HFF-Myc (cell line): ENCODE measurements around the gene MANF.
"Not testable (repeated sequence)": the region's sequence is repeated elsewhere in the genome, so short reads cannot be mapped to it uniquely, and the experiment has no call there.

ENCODE experiments used
- DNase-seq: peaks from one replicate; pipeline ENCODE4 v3.0.0-alpha.2; 2011; ENCODE audit warnings: low read depth; ENCODE audit errors: extremely low read depth
- H3K4me3 ChIP-seq: replicated peaks from 2 replicates; pipeline ENCODE4 v1.5.1; 2011; ENCODE audit warnings: low read depth, mild to moderate bottlenecking, control low read depth, low read length
- CTCF ChIP-seq: IDR thresholded peaks from 2 replicates; pipeline ENCODE4 v1.5.1; 2012; ENCODE audit warnings: mild to moderate bottlenecking, low read depth, low read length, control low read depth; ENCODE audit errors: missing control alignments

MANF gene

GRCh38 chr3:51355891-51356578 is 29.1 kb upstream of the MANF start:
- no peak for DNase-seq
- H3K4me3 ChIP-seq: no peak overlapping the region
- TF ChIP-seq CTCF: no peak

GRCh38 chr3:51357856-51358255 is 27.2 kb upstream of the MANF start:
- DNase-seq: no peak
- no peak overlapping the region for H3K4me3 ChIP-seq
- TF ChIP-seq CTCF: no peak

GRCh38 chr3:51358981-51359380 is 26.1 kb upstream of the MANF start:
- no peak for TF ChIP-seq CTCF
- no peak overlapping the region for H3K4me3 ChIP-seq
- DNase-seq: no peak

- no peak for TF ChIP-seq CTCF
- DNase-seq: no peak
- no peak overlapping the region for H3K4me3 ChIP-seq
Measured at GRCh38 chr3:51360806-51361205, 24.3 kb upstream of the MANF start.

- DNase-seq: no peak
- no peak for TF ChIP-seq CTCF
- no peak overlapping the region for H3K4me3 ChIP-seq
Measured at GRCh38 chr3:51361746-51362145, 23.3 kb upstream of the MANF start.

GRCh38 chr3:51362476-51362875 is 22.6 kb upstream of the MANF start:
- no peak overlapping the region for H3K4me3 ChIP-seq
- TF ChIP-seq CTCF: no peak

GRCh38 chr3:51368276-51368675 is 16.8 kb upstream of the MANF start:
- H3K4me3 ChIP-seq, DNase-seq: not testable (repeated sequence)

More at GRCh38 chr3:51362476-51362875, 22.6 kb upstream of the MANF start:
- DNase-seq: no peak
